ENCODE data around the gene VSTM2L.

DNA sequence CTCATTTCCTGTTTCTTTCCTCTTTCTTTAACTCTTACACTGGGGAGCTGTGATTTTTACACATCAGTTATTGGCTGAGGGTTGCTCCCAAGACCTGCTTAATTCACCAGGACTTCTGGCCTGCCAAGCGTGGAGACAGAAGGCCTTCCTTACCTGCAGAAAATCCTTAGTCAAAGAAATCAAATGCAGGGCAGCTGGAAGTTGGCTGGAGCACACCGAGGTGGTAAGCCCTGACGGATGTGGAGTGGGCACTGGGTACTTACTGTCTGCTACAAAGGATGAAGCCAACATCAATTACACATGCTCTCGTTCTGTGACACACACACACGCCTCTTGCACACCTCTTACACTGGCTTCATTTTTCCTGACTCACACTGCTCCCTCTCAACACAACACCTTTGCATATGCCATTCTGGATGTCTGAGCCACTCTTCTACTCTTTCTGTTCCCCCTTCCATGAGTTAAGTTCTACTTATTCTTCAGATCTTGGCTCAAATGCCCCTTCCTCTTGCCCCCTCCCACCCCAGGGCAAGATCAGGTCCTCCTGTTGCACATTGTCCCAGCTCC, 68.7 kb downstream of the VSTM2L start:
- TF ChIP-seq POLR2A (IDR thresholded peaks at IDR 0.05), result no peak
- TF ChIP-seq, protein P1, sequence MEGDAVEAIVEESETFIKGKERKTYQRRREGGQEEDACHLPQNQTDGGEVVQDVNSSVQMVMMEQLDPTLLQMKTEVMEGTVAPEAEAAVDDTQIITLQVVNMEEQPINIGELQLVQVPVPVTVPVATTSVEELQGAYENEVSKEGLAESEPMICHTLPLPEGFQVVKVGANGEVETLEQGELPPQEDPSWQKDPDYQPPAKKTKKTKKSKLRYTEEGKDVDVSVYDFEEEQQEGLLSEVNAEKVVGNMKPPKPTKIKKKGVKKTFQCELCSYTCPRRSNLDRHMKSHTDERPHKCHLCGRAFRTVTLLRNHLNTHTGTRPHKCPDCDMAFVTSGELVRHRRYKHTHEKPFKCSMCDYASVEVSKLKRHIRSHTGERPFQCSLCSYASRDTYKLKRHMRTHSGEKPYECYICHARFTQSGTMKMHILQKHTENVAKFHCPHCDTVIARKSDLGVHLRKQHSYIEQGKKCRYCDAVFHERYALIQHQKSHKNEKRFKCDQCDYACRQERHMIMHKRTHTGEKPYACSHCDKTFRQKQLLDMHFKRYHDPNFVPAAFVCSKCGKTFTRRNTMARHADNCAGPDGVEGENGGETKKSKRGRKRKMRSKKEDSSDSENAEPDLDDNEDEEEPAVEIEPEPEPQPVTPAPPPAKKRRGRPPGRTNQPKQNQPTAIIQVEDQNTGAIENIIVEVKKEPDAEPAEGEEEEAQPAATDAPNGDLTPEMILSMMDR (IDR thresholded peaks at IDR 0.05), result no peak

Measured in vagina (tissue), 2 donors.